GM19372 (cell line): ENCODE data around the gene ABL2.
"Not testable (repeated sequence)": the region's sequence is repeated elsewhere in the genome, so short reads cannot be mapped to it uniquely, and the experiment has no call there.

Experiments used
- ATAC-seq: cut with Tn5 transposase; IDR thresholded peaks from one replicate; pipeline ENCODE4 v1.9.1; 2021; ENCODE audit warnings: mild to moderate bottlenecking, low read depth, moderate library complexity; ENCODE audit not compliant: unreplicated experiment

The ABL2 gene

DNA sequence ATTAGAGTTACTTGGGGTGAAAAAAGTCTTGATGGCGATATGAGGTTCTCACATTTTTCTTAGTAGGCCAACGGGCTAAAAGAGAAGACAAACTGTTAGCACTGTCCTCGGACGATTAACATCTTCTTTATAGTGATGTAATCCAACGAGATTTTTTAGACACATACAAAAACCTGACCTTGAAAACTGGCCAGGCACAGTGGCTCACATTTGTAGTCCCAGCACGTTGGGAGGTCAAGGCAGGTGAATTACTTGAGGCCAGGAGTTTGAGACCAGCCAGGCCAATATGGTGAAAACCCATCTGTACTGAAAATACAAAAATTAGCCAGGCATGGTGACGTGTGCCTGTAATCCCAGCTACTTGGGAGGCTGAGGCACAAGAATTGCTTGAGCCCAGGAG, 8.4 kb downstream of the ABL2 start:
- not testable (repeated sequence) for ATAC-seq

DNA sequence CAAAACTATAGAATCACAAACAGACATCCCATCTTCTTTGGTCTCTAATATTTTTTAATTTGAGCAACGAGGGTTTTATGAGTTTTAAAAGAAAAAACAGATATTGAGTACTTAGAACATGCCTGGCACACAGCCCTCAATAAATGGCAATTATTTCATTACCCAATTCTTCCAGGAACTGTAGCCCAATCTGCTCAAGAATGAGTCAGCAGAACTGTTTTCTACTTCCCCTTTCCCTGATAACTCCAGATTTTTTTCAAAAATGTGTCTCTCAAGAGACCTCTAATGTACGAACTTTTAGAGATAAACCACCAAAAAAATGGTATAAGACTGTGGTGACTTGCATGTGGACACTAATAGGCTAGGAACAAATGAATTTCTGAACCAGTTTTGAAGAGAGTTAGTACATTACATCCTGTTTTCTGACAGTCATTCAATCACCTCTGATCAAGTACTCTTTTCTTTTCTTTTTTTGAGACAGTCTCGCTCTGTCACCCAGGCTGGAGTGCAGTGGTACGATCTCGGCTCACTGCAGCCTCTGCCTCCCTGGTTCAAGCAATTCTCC, 11.5 kb downstream of the ABL2 start:
- no peak for ATAC-seq

DNA sequence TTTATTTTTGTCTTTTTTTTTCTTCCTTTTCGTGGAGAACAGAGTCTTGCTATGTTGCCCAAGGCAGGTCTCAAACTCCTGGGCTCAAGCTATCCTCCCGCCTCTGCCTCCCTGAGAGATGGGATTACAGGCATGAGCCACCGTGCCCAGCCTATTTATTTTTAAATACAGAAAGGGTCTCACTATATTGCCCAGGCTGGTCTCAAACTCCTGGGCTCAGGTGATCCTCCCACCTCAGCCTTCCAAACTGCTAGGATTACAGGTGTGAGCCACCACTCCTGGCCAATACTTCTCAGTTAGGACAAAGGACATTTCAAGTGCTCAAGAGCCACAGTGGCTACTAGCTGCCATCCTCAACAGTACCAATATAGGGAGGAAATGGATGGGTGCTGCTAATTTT, 16.2 kb downstream of the ABL2 start:
- not testable (repeated sequence) for ATAC-seq

DNA sequence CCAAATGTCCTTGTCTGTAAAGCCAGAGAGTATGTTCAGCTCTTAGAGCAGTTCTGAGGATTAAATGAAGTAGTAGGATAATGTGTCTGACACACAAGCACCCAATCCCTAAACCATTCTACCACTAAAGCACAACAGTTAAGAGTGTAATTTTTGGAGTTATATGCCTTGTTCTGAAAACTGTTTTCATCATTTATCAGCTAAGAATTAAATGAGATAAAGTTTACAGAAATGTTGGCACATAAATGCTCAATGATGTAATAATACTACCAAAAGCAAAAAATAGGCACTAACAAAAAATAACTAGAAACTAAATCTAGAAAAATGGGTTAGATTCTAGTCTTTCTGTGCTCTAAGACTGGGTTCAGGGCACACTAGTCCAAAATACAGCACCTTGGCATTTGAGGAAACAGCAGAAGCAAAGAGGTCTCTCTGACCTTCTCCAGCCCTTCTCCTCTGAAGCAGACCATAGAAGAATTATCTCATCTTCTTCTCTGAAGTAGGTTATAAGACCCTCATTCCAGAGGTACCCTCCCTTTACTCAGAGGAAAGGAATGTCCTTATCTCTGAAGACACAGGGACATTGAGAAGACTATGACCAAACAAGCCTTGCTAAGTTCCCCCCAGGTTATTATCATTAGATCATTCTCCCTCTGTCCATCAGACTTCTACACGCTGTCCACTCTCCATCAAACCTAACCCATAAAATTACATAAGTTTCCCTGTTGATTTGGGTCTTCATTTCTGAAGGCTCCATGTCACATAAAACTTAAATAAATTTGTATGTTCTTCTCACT, 20.6 kb downstream of the ABL2 start:
- no peak for ATAC-seq

DNA sequence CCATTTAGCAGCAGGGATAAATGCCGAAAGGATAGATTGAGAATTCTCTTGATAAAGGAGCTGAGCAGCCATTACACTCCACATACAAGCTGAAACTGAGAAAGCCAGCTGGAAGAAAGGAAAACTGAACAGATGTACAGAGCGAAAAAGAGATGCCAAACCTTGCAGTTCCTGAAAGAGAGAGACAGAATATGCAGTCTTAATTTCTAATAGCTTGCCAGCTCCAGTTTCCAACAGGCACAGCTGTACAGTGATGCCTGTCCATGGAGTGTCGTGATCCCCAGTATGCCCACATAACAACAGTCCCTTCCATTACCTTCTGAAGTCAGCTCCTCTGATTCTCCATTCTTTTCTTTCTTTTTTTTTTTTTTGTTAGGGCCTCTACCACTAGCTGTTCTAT, 22.7 kb downstream of the ABL2 start:
- ATAC-seq = no peak

DNA sequence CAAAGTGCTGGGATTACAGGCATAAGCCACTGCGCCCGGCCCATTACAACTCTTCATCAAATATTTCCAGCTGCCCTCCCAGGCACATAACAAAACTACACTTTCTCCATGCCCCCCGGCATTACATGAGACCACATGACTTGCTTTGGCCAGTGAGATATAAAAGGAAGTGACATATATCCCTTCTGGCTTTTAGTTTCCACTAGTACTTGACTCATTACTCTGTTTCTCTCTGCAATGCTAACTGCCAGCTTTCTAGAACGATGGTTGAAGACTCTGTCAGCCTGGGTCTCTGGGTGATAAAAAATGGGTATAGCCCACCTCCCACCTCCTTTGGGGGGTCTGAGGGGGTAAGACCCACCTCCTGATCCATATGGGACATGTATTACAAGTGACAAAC, 24.2 kb downstream of the ABL2 start:
- no peak for ATAC-seq

DNA sequence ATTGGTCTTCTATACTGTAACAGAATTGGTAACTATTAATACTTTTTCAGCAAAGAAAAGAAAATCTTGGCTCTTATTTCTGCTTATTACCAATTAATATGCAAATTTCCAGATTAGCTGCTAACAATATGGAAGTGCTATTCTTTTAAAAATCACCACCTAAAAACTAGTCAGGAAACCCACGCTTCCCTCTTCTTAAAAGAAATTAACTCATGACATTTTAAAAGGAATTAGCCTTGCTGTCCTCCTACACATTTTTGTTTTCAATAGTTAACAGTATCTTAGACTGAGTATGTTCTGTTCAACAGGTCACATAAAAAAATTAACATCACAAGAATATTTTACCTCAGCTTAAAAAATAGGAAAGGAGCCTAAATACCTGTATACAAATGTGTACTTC, 27.3 kb downstream of the ABL2 start:
- no peak for ATAC-seq

DNA sequence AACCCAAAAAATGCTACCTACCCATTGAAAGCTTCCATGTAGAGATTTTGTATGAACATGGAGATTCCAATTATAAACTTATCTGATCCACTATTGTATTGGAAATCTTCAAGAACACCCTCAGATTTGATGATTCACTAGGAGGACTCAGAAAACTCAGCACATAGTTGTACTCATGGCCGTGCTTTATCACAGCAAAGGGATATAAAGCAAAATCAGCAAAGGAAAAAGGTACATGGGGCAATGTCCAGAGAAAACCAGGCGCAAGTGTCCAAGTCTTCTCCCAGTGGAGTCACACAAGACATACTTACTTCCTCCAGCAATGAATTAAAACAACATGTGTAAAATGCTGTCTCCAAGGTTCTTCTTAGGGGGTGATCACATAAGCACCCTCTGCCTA, 28.9 kb downstream of the ABL2 start:
- no peak for ATAC-seq

DNA sequence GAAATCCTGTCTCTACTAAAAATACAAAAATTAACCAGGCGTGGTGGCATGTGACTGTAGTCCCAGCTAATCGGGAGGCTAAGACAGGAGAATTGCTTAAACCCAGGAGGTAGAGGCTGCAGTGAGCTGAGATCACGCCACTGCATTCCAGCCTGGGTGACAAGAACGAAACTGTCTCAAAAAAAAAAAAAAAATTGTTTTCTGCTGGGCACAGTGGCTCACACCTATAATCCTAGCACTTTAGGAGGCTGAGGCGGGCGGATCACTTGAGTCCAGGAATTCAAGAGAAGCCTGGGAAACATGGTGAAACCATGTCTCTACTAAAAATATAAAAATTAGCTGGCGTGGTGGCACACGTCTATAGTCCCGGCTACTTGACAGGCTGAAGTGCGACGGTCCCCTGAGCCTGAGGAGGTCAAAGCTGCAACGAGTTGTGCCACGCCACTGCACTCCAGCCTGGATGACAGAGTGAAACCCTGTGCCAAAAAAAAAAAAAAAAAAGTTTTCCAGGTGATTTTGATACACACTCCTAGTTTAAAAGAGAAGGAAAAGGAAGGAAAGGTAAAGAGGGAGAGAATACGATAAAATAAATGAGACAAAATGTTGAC, 31.7 kb downstream of the ABL2 start:
- ATAC-seq = no peak

DNA sequence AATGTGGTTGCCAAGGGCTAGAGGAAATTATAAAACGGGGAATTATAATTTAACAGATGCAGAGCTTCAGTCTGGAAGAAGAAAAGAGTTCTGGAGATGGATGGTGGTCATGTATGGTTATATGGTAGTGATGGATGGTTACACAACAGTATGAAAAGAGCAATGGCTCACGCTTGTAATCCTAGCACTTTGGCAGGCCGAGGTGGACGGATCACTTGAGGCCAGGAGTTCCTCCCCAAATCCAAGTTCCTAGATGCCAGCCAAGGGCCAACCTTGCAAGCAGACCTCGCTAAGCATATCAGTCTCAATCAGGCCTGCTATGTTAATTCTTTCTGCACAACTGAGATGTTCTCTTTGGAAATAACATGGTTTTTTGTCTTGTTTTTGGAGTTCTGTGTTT, 33.6 kb downstream of the ABL2 start:
- ATAC-seq = not testable (repeated sequence)

DNA sequence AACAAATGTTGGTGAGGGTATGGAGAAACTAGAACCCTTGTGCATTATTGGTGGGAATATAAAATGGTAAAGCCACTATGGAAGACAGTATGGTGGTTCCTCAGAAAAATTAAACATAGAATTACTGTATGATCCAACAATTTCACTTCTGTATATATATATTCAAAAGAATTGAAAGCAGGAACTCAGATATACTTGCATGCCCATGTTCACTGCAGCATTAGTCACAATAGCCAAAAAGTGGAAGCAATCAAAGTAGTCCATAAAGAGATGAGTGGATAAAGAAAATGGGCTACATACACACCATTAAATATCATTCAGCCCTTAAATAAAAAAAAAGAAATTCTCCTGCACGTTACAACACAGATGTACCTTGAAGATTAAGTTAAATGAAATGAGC, 34.1 kb downstream of the ABL2 start:
- ATAC-seq = no peak

DNA sequence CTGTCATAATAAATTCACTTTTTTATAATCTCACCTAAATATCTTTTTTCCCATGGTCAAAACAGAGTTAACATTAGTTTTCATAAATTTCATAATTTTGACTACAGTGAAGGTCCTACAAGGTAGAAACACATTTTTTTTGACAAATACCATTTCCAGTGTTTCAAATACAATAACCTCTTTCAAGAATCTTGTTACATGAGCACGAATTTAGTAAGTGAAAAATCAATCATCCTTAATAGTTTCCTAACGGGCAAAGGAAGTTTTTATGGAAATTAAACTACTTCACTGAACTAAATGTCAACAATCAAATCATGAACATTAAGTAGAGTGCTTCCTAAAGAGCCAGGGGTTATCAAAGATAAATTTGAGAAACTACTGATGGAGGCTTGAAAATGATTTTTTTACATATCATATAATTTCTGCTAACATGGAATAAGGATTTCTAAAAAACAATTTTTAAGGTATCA, 35.4 kb downstream of the ABL2 start:
- ATAC-seq = no peak

DNA sequence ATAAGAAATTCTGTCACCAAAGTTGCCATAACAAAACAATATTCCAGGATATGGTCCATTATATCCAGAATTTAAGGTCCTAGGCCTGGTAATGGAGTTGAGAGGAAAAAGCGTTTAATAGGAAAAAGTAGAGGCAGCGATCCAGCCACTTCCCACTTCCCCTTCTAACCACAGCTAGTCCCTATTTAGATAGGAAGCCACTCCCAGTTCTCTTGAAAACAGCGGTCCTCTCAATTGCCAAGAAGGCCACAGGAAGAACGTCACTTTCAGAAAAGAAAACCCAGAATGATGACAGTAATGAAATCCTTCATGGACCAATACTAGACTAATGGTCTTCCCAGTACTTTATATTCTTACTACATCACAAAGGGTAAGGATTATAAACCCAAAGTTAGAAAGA, 38.6 kb downstream of the ABL2 start:
- ATAC-seq = no peak

DNA sequence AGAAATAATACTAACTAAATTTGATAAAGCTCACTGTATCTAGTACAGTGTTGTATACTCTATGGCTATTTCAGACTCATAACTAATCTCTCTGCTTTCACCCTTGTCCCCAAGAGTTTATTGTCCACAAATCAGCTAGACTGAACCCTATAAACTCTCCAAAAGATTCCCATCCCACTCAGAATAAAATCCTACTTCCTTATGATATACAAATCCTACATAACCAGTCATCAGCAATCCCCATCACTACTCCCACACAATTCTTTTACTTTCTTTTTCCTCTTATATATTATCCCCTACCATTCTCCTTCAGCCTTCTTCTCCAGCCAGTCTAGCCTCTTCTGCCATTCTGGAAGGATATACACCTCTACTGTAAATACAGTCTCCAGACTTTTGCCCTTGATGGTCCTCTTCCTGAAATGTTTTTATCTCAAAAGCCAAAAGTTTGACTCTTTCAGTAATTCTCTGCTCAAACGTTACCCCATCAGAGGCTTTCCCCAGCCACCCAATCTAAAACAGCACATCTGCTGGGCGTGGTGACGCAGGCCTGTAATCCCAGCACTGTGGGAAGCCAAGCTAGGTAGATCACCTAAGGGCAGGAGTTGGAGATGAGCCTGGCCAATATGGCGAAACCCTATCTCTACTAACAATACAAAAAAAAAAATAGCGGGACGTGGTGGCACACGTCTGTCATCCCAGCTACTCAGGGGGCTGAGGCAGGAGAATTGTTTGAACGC, 41.6 kb downstream of the ABL2 start:
- ATAC-seq = no peak

DNA sequence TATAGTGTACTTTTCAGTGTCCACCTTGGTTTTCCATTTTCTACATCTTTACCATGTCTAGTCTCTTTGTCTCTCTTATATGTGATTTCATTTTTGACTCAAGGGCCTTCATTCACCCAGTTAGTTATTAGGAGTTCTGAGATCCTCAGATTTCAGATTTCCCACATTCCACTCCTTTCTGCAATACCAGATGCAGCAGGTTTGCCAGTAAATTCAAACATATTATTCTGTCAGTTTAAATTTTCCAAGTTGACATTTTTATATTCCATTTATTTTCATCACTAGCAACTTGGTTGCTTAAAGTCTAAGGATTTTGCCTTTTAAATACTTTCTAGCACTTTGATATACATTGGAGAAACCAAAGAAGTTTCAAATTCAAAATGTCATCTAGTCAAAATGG, 42.4 kb downstream of the ABL2 start:
- no peak for ATAC-seq

DNA sequence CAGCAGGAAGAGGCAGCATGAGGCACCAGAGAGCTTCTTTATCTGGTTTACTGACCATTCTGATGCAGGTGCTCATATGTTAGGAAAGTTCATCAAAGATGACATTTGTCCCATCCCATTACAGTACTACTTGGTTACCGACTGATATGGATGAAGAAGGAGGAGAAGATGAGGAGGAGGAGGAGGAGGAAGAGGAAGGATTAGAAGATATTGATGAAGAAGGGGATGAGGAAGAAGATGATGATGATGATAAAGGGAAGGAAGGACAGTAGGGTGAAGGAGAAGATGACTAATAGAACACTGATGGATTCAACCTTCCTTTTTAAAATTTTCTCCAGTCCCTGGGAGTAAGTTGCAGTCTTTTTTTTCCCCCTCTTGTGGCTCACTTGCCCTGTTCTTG, 45.1 kb downstream of the ABL2 start:
- ATAC-seq = no peak

DNA sequence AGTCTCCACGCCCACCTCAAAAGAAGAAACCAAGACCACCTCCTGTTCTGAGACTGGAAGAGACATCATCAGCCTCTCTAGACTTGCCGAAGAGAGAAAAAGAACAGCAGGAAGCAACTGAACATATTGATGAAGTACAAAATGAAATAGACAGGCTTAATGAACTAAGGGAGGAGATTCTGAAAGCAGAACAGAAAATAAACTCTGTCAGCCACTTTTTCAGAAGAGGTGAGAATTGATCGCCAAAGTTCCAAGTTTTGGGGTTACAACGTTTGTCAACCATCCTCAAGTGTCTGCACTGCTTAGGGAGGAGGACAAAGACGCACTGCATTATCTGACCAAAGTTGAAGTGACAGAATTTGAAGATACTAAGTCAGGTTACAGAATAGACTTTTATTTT, 45.6 kb downstream of the ABL2 start:
- ATAC-seq = no peak

DNA sequence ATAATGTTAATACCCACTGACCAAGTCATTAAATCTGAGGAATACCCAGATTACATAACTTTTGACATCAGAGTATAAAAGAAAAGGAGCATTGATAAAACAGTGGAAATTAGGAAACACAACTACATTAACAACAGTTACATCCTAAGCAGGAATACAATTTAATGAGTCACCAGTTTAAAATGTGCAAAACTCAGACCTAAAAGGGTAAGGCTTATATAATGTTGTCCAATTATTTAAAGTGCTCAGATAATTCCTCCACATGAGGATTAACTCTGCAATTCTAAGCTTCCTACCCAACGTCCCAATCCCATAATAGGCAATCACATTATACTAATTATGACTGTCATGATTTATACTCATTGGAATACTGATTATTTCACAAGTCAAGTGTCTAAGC, 50.5 kb downstream of the ABL2 start:
- no peak for ATAC-seq

DNA sequence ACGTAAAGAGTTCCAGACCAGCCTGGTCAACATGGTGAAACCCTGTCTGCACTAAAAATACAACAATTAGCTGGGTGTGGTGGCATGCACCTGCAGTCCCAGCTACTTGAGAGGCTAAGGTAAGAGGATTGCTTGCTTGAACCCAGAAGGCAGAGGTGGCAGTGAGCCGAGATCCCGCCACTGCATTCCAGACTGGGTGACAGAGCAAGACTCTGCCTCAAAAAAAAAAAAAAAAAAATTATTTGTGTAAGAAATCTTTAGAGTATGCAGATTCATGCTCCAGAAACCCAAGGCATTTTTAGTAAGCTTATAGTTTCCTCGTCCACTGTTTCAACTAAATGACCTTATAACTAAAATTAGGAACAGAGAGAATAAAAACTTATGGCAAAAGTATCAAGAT, 51.3 kb downstream of the ABL2 start:
- ATAC-seq = no peak

DNA sequence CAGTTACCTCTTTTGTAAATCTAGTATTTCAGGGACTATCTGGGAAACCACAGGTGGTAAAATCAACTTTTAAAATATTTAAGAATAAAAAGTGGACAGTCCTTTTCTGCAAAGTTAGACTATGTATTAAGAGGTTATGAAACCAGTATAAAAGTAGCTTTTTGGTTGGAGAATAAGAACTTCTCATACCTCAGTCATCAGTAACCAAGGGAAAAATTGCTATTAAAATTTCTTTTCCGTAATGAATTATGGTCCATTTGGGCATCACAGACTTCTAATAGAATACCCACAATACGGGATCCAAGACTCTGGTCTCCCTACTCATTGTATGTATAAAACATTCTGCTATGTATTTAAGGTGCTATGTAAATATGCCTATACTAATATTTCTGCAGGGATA, 51.9 kb downstream of the ABL2 start:
- no peak for ATAC-seq

DNA sequence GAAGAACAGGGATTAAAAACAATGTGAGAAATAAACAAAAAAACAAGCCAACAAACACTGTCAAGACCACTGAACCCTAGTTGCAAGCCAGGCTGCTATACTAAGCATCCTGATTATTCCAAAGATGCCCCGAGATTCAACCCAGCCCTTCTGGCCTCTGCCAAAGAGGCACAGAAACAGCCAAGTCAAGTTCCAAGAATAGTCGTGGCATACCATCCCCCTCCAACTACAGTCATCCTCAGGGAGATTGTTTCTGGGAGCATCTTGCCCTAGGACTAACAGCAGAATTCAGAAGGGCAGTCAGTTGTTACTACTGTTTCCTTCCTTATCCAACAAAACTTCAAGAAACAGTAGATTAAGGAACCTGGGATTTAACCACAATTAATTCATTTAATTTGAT, 52.3 kb downstream of the ABL2 start:
- no peak for ATAC-seq
